SK-N-SH (cell line): ENCODE data around the gene PRRG3. TPM values are rescaled to one million over a fixed set of nuclear protein-coding genes. Genes with fewer than 3 reads are reported as not detected.

Source experiments
- CTCF ChIA-PET: fragments of 300-600, 350-600 bp; formaldehyde crosslinking; extraction: SDS; loops from one replicate; lab custom pipeline; 2021; lab: Yijun Ruan, JAX
- POLR2A ChIA-PET: fragments of 350-600 bp; sonication (Branson Sonifier 250); formaldehyde crosslinking; extraction: SDS; loops from one replicate; lab custom pipeline; 2020; ENCODE audit warnings: antibody characterized with exemption, inconsistent platforms; lab: Yijun Ruan, JAX
- DNase-seq: peaks from one replicate; pipeline ENCODE4 v3.0.0; 2012
- H2AFZ ChIP-seq: fragments of 200-600 bp; sonication (generic); 2 replicates; pipeline ENCODE4 v1.8.1; 2016; ENCODE audit warnings: antibody characterized with exemption, mild to moderate bottlenecking, low read depth
- H3F3A ChIP-seq: fragments of 200-600 bp; sonication (generic); replicated peaks from 2 replicates; pipeline ENCODE3; 2016; ENCODE audit warnings: antibody characterized with exemption, mild to moderate bottlenecking; ENCODE audit not compliant: insufficient read depth
- H3K27ac ChIP-seq, 2 experiments: fragments of 200-500 bp in 1 of 2; fragments of 200-600 bp in 1 of 2; sonication (Bioruptor generic) in 1 of 2; sonication (generic), shearing (Covaris generic) in 1 of 2; 2 replicates each; pipeline versions ENCODE4 v1.5.1 to v1.6.1; 2014 to 2016; ENCODE audit warnings: low read depth in 2 of 2, inconsistent platforms in 1 of 2, low read length in 1 of 2, mild to moderate bottlenecking in 1 of 2, mixed read lengths in 1 of 2
- H3K27me3 ChIP-seq: fragments of 200-600 bp; sonication (generic), shearing (Covaris generic); 2 replicates; pipeline ENCODE4 v1.6.1; 2016; ENCODE audit warnings: mixed run types; ENCODE audit not compliant: insufficient read depth
- H3K36me3 ChIP-seq, 2 experiments: fragments of 200-500 bp in 1 of 2; fragments of 200-600 bp in 1 of 2; sonication (Bioruptor generic) in 1 of 2; sonication (generic) in 1 of 2; replicated peaks in 1 of 2; 2 replicates each; pipeline versions ENCODE3 to v1.5.1; 2014 to 2016; ENCODE audit warnings: low read length in 1 of 2, mild to moderate bottlenecking in 1 of 2; ENCODE audit not compliant: insufficient read depth in 2 of 2, control insufficient read depth in 1 of 2
- H3K4me1 ChIP-seq, 2 experiments: fragments of 200-500 bp in 1 of 2; fragments of 200-600 bp in 1 of 2; sonication (Bioruptor generic) in 1 of 2; sonication (generic), shearing (Covaris generic) in 1 of 2; 2 replicates each; pipeline versions ENCODE4 v1.5.1 to v1.6.1; 2014 to 2016; ENCODE audit warnings: low read depth in 1 of 2, low read length in 1 of 2, mixed run types in 1 of 2; ENCODE audit not compliant: insufficient read depth in 2 of 2, control insufficient read depth in 1 of 2
- H3K4me2 ChIP-seq: fragments of 200-600 bp; sonication (generic), shearing (Covaris generic); 2 replicates; pipeline ENCODE4 v1.6.1; 2017; ENCODE audit warnings: mixed run types
- H3K4me3 ChIP-seq, 2 experiments: fragments of 200-500 bp in 1 of 2; fragments of 200-600 bp in 1 of 2; sonication (Bioruptor generic) in 1 of 2; sonication (generic), shearing (Covaris generic) in 1 of 2; 2 replicates each; pipeline versions ENCODE4 v1.5.1 to v1.8.1; 2014 to 2016; ENCODE audit warnings: low read depth in 2 of 2, inconsistent platforms in 1 of 2, low read length in 1 of 2, mild to moderate bottlenecking in 1 of 2, mixed read lengths in 1 of 2, moderate library complexity in 1 of 2
- H3K79me2 ChIP-seq: fragments of 200-600 bp; sonication (generic); 2 replicates; pipeline ENCODE4 v1.8.1; 2017; ENCODE audit warnings: mild to moderate bottlenecking; ENCODE audit not compliant: insufficient read depth
- H3K9ac ChIP-seq: fragments of 200-600 bp; sonication (generic); 2 replicates; pipeline ENCODE4 v1.6.1; 2017; ENCODE audit warnings: mixed run types
- H3K9me2 ChIP-seq: fragments of 200-600 bp; sonication (generic); 2 replicates; pipeline ENCODE4 v1.6.1; 2017; ENCODE audit warnings: mixed run types
- H3K9me3 ChIP-seq: fragments of 200-600 bp; sonication (generic); 2 replicates; pipeline ENCODE4 v1.6.1; 2017; ENCODE audit warnings: mixed run types, mild to moderate bottlenecking, moderate library complexity
- H4K20me1 ChIP-seq: fragments of 200-600 bp; sonication (generic); 2 replicates; pipeline ENCODE4 v1.6.1; 2017; ENCODE audit warnings: mild to moderate bottlenecking, mixed run types; ENCODE audit not compliant: insufficient read depth
- ELF1 ChIP-seq: IDR thresholded peaks from 2 replicates; pipeline ENCODE4 v1.4.0; 2012
- FOXM1 ChIP-seq: IDR thresholded peaks from 2 replicates; pipeline ENCODE4 v1.4.0; 2012; ENCODE audit warnings: low read depth, mild to moderate bottlenecking
- GABPA ChIP-seq: IDR thresholded peaks from 2 replicates; pipeline ENCODE4 v1.4.0; 2012; ENCODE audit warnings: low read depth, mild to moderate bottlenecking
- JUND ChIP-seq: IDR thresholded peaks from 2 replicates; pipeline ENCODE4 v1.4.0; 2012
- SIN3A ChIP-seq: IDR thresholded peaks from 2 replicates; pipeline ENCODE4 v1.6.1; 2012; ENCODE audit warnings: low read depth, mild to moderate bottlenecking, low read length, moderate library complexity, borderline replicate concordance
- TCF12 ChIP-seq: IDR thresholded peaks from 2 replicates; pipeline ENCODE4 v1.4.0; 2012
- TEAD4 ChIP-seq: IDR thresholded peaks from 2 replicates; pipeline ENCODE4 v1.4.0; 2012; ENCODE audit warnings: mild to moderate bottlenecking, borderline replicate concordance; ENCODE audit not compliant: insufficient read depth
- WGBS: methylation state at CpG from one replicate; pipeline ENCODE4 v1.1.6; 2017; ENCODE audit warnings: low lambda C conversion rate; 5-methylcytosine and 5-hydroxymethylcytosine counted together
- polyA plus RNA-seq, 3 experiments: library from polyadenylated mRNA; depleted of rRNA; stranded (reverse); fragments of >200 nt; gene quantifications; 2 replicates each; pipeline ENCODE4 v1.2.3, GENCODE V29; 2012
- TF ChIP-seq, protein P1 (sequence below): IDR thresholded peaks from 2 replicates; pipeline ENCODE4 v1.4.0; 2012; ENCODE audit warnings: low read depth, borderline replicate concordance
- TF ChIP-seq, protein P2 (sequence below): IDR thresholded peaks from 2 replicates; pipeline ENCODE4 v1.4.0; 2012; ENCODE audit warnings: low read depth, borderline replicate concordance

Gene PRRG3
- polyA plus RNA-seq, 1 of the 3 experiments (the other 2 are of a cell fraction), result not detected

DNA sequence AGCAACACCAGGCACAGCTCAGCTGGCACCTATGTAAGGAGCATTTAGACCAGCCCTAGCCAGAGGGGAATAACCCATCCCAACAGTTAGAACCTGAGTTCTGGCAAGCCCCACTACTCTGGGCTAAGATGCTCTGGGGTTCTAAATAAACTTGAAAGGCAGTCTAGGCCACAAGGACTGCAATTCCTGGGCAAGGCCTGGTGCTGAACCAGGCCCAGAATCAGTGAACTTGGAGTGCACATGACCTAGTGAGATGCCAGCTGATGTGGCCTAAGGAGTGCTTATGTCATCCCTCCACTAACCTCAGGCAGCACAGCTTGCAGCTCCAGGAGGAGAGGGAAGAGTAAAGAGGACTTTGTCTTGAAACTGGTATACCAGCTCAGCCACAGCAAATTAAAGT, 7.6 kb upstream of the PRRG3 start:
- Histone ChIP-seq H3K27me3 (peaks cover 6% of the 10 kb centered on the region; the same call in 1 of the 2 replicates), H3K4me3 (no peak overlapping the region), H3K4me2 (no peak overlapping the region), H3K27ac (no peak overlapping the region), H4K20me1 (no peaks in the 10 kb centered on the region), H3K9ac (no peak overlapping the region), H3F3A (no peaks in the 10 kb centered on the region)
- no peak for TF ChIP-seq JUND
- TF ChIP-seq, all 33 proteins: peak for 0
- CTCF ChIA-PET, result no interaction called here
- POLR2A ChIA-PET, result no interaction called here
- H3K36me3 ChIP-seq, result no peaks in the 10 kb centered on the region
- H3K4me1 ChIP-seq, result no peaks in the 10 kb centered on the region
- no peaks in the 10 kb centered on the region for H3K9me2 ChIP-seq
- H3K9me3 ChIP-seq, result no peaks in the 10 kb centered on the region
- no peak for DNase-seq
- H3K79me2 ChIP-seq, result no peaks in the 10 kb centered on the region
- H2AFZ ChIP-seq, result no peak overlapping the region

DNA sequence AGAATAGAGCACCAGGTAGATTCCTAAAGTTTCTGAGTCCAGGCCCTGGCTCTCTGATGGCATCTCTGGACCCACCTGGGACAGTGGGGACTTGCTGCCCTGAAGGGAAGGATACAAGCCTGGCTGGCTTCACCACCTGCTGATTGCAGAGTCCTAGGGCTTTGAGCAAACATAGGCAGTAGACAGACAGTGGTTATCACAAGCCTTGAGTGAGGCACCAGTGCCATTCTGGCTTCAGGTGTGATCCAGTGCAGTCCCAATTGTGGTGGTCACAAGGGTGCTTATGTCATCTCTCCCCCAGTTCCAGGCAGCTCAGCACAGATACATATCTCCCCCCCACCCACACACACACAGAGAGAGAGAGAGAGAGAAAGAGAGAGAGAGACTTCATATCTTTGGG, 6.6 kb upstream of the PRRG3 start:
- Histone ChIP-seq H3K27ac (no peak overlapping the region), H3K36me3 (no peaks in the 10 kb centered on the region), H3K9me2 (no peaks in the 10 kb centered on the region), H3K4me2 (no peak overlapping the region), H3K9ac (no peak overlapping the region), H3K79me2 (no peaks in the 10 kb centered on the region), H3K27me3 (peaks cover 13% of the 10 kb centered on the region; the same call in 1 of the 2 replicates), H2AFZ (no peak overlapping the region), H4K20me1 (no peaks in the 10 kb centered on the region), H3K4me1 (no peaks in the 10 kb centered on the region), H3K9me3 (no peaks in the 10 kb centered on the region), H3F3A (no peaks in the 10 kb centered on the region), H3K4me3 (no peak overlapping the region)
- TF ChIP-seq, protein P1, sequence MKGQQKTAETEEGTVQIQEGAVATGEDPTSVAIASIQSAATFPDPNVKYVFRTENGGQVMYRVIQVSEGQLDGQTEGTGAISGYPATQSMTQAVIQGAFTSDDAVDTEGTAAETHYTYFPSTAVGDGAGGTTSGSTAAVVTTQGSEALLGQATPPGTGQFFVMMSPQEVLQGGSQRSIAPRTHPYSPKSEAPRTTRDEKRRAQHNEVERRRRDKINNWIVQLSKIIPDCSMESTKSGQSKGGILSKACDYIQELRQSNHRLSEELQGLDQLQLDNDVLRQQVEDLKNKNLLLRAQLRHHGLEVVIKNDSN, result no peak
- no peak for TF ChIP-seq ELF1
- no peak for TF ChIP-seq GABPA
- no peak for TF ChIP-seq TCF12
- TF ChIP-seq TEAD4, result no peak
- TF ChIP-seq, protein P2, sequence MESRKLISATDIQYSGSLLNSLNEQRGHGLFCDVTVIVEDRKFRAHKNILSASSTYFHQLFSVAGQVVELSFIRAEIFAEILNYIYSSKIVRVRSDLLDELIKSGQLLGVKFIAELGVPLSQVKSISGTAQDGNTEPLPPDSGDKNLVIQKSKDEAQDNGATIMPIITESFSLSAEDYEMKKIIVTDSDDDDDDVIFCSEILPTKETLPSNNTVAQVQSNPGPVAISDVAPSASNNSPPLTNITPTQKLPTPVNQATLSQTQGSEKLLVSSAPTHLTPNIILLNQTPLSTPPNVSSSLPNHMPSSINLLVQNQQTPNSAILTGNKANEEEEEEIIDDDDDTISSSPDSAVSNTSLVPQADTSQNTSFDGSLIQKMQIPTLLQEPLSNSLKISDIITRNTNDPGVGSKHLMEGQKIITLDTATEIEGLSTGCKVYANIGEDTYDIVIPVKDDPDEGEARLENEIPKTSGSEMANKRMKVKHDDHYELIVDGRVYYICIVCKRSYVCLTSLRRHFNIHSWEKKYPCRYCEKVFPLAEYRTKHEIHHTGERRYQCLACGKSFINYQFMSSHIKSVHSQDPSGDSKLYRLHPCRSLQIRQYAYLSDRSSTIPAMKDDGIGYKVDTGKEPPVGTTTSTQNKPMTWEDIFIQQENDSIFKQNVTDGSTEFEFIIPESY, result no peak
- TF ChIP-seq FOXM1, result no peak
- CTCF ChIA-PET, result no interaction called here
- DNase-seq, result no peak
- POLR2A ChIA-PET, result no interaction called here

DNA sequence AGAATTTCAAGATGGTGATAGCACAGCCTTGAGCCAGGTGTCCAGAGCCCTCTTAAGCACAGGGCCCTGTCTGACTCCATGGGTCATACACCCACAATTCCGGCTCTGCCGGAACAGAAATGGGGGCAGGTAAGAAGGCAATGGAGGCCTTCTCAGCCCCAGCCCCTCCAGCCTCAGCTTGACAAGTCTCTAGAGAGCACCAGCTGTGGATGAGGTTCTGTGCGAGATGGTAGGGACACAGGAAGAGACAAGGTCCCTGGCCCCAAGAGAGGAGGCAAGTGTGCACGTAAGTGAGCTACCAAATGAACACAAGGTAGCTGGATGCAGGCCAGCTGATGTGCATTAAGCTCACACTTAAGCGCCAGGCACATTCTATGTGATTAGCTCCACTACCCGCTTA, 2.4 kb upstream of the PRRG3 start:
- Histone ChIP-seq H3K27ac (no peak overlapping the region), H2AFZ (no peak overlapping the region), H3K4me1 (no peaks in the 10 kb centered on the region), H4K20me1 (no peaks in the 10 kb centered on the region), H3K27me3 (peaks cover 28% of the 10 kb centered on the region; the same call in 1 of the 2 replicates), H3K9me3 (no peaks in the 10 kb centered on the region), H3K9ac (no peak overlapping the region), H3K36me3 (no peaks in the 10 kb centered on the region), H3K79me2 (no peaks in the 10 kb centered on the region), H3F3A (no peaks in the 10 kb centered on the region), H3K4me3 (no peak overlapping the region), H3K4me2 (no peak overlapping the region), H3K9me2 (no peaks in the 10 kb centered on the region)
- CTCF ChIA-PET, result no interaction called here
- no peak for TF ChIP-seq SIN3A
- POLR2A ChIA-PET, result no interaction called here
- DNase-seq, result no peak
- WGBS, result 4% methylated on average over 6 of the region's 6 CpGs
